GM12878 (cell line): ENCODE measurements around the gene FXYD6. TPM values are rescaled to one million over a fixed set of nuclear protein-coding genes. Genes with fewer than 3 reads are reported as not detected.
A peak's percentile ranks its signal among the peaks of the same experiment; 100 is the strongest.

Experiments used
- ATAC-seq: fragments of 200-7000 bp; cut with Tn5 transposase; 3 replicates; pipeline ENCODE4 v1.9.1; 2020; ENCODE audit warnings: mild to moderate bottlenecking, moderate library complexity
- BruUV-seq: library from RNA; stranded (reverse); fragments of 400-500 nt; replicated peaks from 2 replicates; lab custom pipeline; 2021; lab: Mats Ljungman, UMichigan
- CTCF ChIA-PET: fragments of 300-600 bp; sonication (Branson Sonifier 250); formaldehyde crosslinking; extraction: SDS; loops from one replicate; lab custom pipeline; 2021; ENCODE audit warnings: inconsistent platforms; lab: Yijun Ruan, JAX
- POLR2A ChIA-PET: fragments of 350-600 bp; formaldehyde crosslinking; extraction: SDS; loops from one replicate; lab custom pipeline; 2021; ENCODE audit warnings: inconsistent platforms; lab: Charles Lee
- RAD21 ChIA-PET: fragments of 300-600 bp; sonication (Branson Sonifier 250); formaldehyde crosslinking; loops from one replicate; lab custom pipeline; 2023; ENCODE audit warnings: antibody characterized with exemption; ENCODE audit not compliant: unreplicated experiment; lab: Charles Lee
- SMC1A ChIA-PET: fragments of 300-600 bp; sonication (Branson Sonifier 250); formaldehyde crosslinking; loops from one replicate; lab custom pipeline; 2023; ENCODE audit not compliant: unreplicated experiment, uncharacterized antibody; lab: Charles Lee
- DNase-seq: peaks from one replicate; pipeline ENCODE4 v3.0.0-alpha.2; 2011; ENCODE audit warnings: low read depth, low spot score
- FAIRE-seq: peaks from 3 replicates; lab custom pipeline; 2011; peaks lifted over from hg19 to GRCh38; lab: Jason Lieb, UNC
- H2AFZ ChIP-seq: 2 replicates; pipeline ENCODE4 v1.6.0; 2011; ENCODE audit warnings: low read depth, low read length, control low read depth; ENCODE audit not compliant: control insufficient read depth
- H3K27ac ChIP-seq: 2 replicates; pipeline ENCODE4 v1.5.1; 2011; ENCODE audit warnings: control low read depth; ENCODE audit not compliant: control insufficient read depth, insufficient read depth
- H3K27me3 ChIP-seq, 2 experiments: replicated peaks in 1 of 2; 2 replicates each; pipeline versions ENCODE4 v1.6.0 to v1.6.1; 2011; ENCODE audit warnings: low read length in 1 of 2; ENCODE audit not compliant: control insufficient read depth in 2 of 2, insufficient read depth in 2 of 2
- H3K36me3 ChIP-seq, 2 experiments: 2 replicates each; pipeline ENCODE4 v1.5.1; 2011; ENCODE audit warnings: low read length in 1 of 2; ENCODE audit not compliant: control insufficient read depth in 2 of 2, insufficient read depth in 2 of 2
- H3K4me1 ChIP-seq: 2 replicates; pipeline ENCODE4 v1.6.1; 2011; ENCODE audit warnings: mild to moderate bottlenecking, low read length, moderate library complexity, mixed read lengths; ENCODE audit not compliant: control insufficient read depth, insufficient read depth
- H3K4me2 ChIP-seq: 2 replicates; pipeline ENCODE4 v1.6.0; 2011; ENCODE audit warnings: control low read depth; ENCODE audit not compliant: control insufficient read depth, insufficient read depth
- H3K4me3 ChIP-seq: fragments of 200-600 bp; sonication (generic); 2 replicates; pipeline ENCODE4 v1.5.1; 2016
- H3K79me2 ChIP-seq: 2 replicates; pipeline ENCODE4 v1.6.0; 2011; ENCODE audit warnings: low read length; ENCODE audit not compliant: control insufficient read depth, insufficient read depth
- H3K9ac ChIP-seq: 2 replicates; pipeline ENCODE4 v1.8.0; 2011; ENCODE audit warnings: low read length, control low read depth, mixed read lengths; ENCODE audit not compliant: control insufficient read depth, insufficient read depth
- H3K9me3 ChIP-seq: replicated peaks from 3 replicates; pipeline ENCODE4 v1.5.1; 2011; ENCODE audit warnings: mild to moderate bottlenecking, low read length; ENCODE audit not compliant: control insufficient read depth, insufficient read depth
- H4K20me1 ChIP-seq: 2 replicates; pipeline ENCODE4 v1.6.0; 2011; ENCODE audit not compliant: control insufficient read depth, insufficient read depth
- CBX3 ChIP-seq: fragments of 200-600 bp; sonication (generic); IDR thresholded peaks from 2 replicates; pipeline ENCODE4 v1.6.1; 2016; ENCODE audit warnings: low read depth, borderline replicate concordance
- CREB1 ChIP-seq: IDR thresholded peaks from 2 replicates; pipeline ENCODE4 v1.6.1; 2012; ENCODE audit warnings: low read depth, mild to moderate bottlenecking, inconsistent platforms
- NFXL1 ChIP-seq: fragments of 450-650 bp; IDR thresholded peaks from 2 replicates; pipeline ENCODE4 v1.6.1; 2017; ENCODE audit warnings: antibody characterized with exemption, mild to moderate bottlenecking, borderline replicate concordance
- NFYA ChIP-seq: IDR thresholded peaks from 2 replicates; pipeline ENCODE4 v1.6.1; 2011; ENCODE audit warnings: low read depth, mild to moderate bottlenecking, low read length, improper control_type of control experiment, borderline replicate concordance
- NFYB ChIP-seq: IDR thresholded peaks from 2 replicates; pipeline ENCODE4 v1.6.1; 2011; ENCODE audit warnings: low read depth, mild to moderate bottlenecking, low read length, improper control_type of control experiment, moderate library complexity; ENCODE audit not compliant: insufficient read depth
- POLR2A ChIP-seq: IDR thresholded peaks from 2 replicates; pipeline ENCODE4 v1.6.1; 2011; ENCODE audit warnings: low read depth, mild to moderate bottlenecking, low read length
- RBBP5 ChIP-seq: fragments of 200-600 bp; sonication (generic); conservative IDR thresholded peaks from 2 replicates; pipeline ENCODE4 v1.6.1; 2016
- SIX5 ChIP-seq: IDR thresholded peaks from 2 replicates; pipeline ENCODE4 v1.6.1; 2011; ENCODE audit warnings: mild to moderate bottlenecking, low read depth, low read length, moderate library complexity; ENCODE audit not compliant: severe bottlenecking
- SUPT20H ChIP-seq: IDR thresholded peaks from 2 replicates; pipeline ENCODE4 v1.6.1; 2011; ENCODE audit warnings: low read depth, mild to moderate bottlenecking, low read length, moderate library complexity, borderline replicate concordance; ENCODE audit not compliant: control insufficient read depth
- WRNIP1 ChIP-seq: IDR thresholded peaks from 2 replicates; pipeline ENCODE4 v1.6.1; 2011; ENCODE audit warnings: low read depth, low read length, improper control_type of control experiment, borderline replicate concordance
- ZNF217 ChIP-seq: fragments of 450-650 bp; IDR thresholded peaks from 2 replicates; pipeline ENCODE4 v1.6.1; 2017; ENCODE audit warnings: antibody characterized with exemption, mild to moderate bottlenecking
- ZNF24 ChIP-seq: fragments of 450-650 bp; IDR thresholded peaks from 2 replicates; pipeline ENCODE4 v1.6.1; 2017; ENCODE audit warnings: antibody characterized with exemption, mild to moderate bottlenecking
- ZNF384 ChIP-seq: IDR thresholded peaks from 2 replicates; pipeline ENCODE4 v1.6.1; 2012; ENCODE audit warnings: low read depth, mild to moderate bottlenecking, low read length, improper control_type of control experiment, borderline replicate concordance
- ZSCAN29 ChIP-seq: fragments of 450-650 bp; IDR thresholded peaks from 2 replicates; pipeline ENCODE4 v1.6.1; 2017; ENCODE audit warnings: mild to moderate bottlenecking, moderate library complexity
- WGBS: methylation state at CpG from one replicate; pipeline ENCODE4 v1.1.6; 2016; ENCODE audit warnings: low lambda C conversion rate; ENCODE audit not compliant: insufficient replicate concordance, insufficient coverage; ENCODE audit errors: missing lambda C conversion rate; 5-methylcytosine and 5-hydroxymethylcytosine counted together
- in situ Hi-C: fragments of 300-500 bp; cut with MboI; formaldehyde crosslinking; loops from 9 replicates; pipeline ENCODE4 v1.14.3; 2018; ENCODE audit warnings: mixed read lengths
- intact Hi-C: fragments of 100-400 bp; cut with micrococcal nuclease; formaldehyde crosslinking; loops from one replicate; pipeline ENCODE4 v1.14.2; 2022; ENCODE audit not compliant: unreplicated experiment
- polyA plus RNA-seq, 11 experiments: library from polyadenylated mRNA; depleted of rRNA in 4 of 11; unstranded in 6 of 11; stranded (reverse) in 5 of 11; fragments of >200 nt; fragmentation: Nextera tagmentation in 4 of 11; fragmentation: Illumina TruSeq in 1 of 11; extraction: Ambion mirVana in 4 of 11; extraction: Trizol in 1 of 11; gene quantifications; 1 replicate in 1 of 11; 2 replicates in 10 of 11; pipeline versions ENCODE4 v1.2.1 to v1.2.3, GENCODE V29; 2011 to 2016; ENCODE audit warnings: inconsistent platforms in 2 of 11, missing spikeins in 2 of 11, low read depth in 1 of 11
- total RNA-seq, 4 experiments: library from RNA; depleted of rRNA in 3 of 4; stranded (reverse); fragments of >200 nt in 3 of 4; fragmentation: Illumina TruSeq in 1 of 4; extraction: Trizol in 1 of 4; gene quantifications; 2 replicates each; pipeline versions ENCODE4 v1.2.1 to v1.2.3, GENCODE V29; 2013 to 2021
- TF ChIP-seq, protein P1 (sequence below): fragments of 150-350 bp; IDR thresholded peaks from 2 replicates; pipeline ENCODE4 v1.6.1; 2014; ENCODE audit warnings: mild to moderate bottlenecking, low read depth, low read length
- TF ChIP-seq, protein P2 (sequence below): IDR thresholded peaks from 2 replicates; pipeline ENCODE4 v1.6.1; 2012; ENCODE audit warnings: low read length, inconsistent platforms

The FXYD6 gene
- total and polyA plus RNA-seq, 10 of the 15 experiments (the other 5 are each of a cell fraction or from before 2014, with no cell fraction given): 0.09 to 2.0 (median 0.23) TPM; not detected in 2

- Histone ChIP-seq H3K4me2 (no peak overlapping the region), H3K4me3 (no peak overlapping the region), H3K9me3 (no peaks in the 10 kb centered on the region), H3K79me2 (no peaks in the 10 kb centered on the region), H3K27me3 (peaks cover 0 to 7% of the 10 kb centered on the region in 2 experiments; a peak in 1 of 4 replicates), H4K20me1 (no peaks in the 10 kb centered on the region), H3K9ac (no peak overlapping the region), H3K27ac (no peak overlapping the region), H2AFZ (no peak overlapping the region), H3K4me1 (no peaks in the 10 kb centered on the region; the same call in 1 of the 2 replicates), H3K36me3 (no peaks in the 10 kb centered on the region)
- RAD21 ChIA-PET: no interaction called here
- FAIRE-seq (no peak), DNase-seq (no peak), ATAC-seq (no peak)
- in situ Hi-C loops (no loop called here), intact Hi-C loops (no loop called here)
- SMC1A ChIA-PET: interaction anchor here (1.0 to 7.9 kb wide), 3 partner anchors 68 to 214 kb away, joined by 3 to 163 read pairs (median 95); no protein-coding TSS in a partner anchor
- BruUV-seq: no TSS peak
- TF ChIP-seq CBX3 (no peak), ZNF24 (no peak), NFXL1 (no peak), NFYB (no peak), CREB1 (no peak)
- POLR2A ChIA-PET: no interaction called here
- CTCF ChIA-PET: interaction anchor here (1.2 to 2.3 kb wide), 3 partner anchors 20 to 214 kb away, joined by 3 to 12 read pairs (median 7); no protein-coding TSS in a partner anchor
- 7% methylated on average over 7 of the region's 7 CpGs for WGBS
These were observed 37.0 kb downstream of the FXYD6 start for GRCh38 chr11:117839380-117839881.

DNA sequence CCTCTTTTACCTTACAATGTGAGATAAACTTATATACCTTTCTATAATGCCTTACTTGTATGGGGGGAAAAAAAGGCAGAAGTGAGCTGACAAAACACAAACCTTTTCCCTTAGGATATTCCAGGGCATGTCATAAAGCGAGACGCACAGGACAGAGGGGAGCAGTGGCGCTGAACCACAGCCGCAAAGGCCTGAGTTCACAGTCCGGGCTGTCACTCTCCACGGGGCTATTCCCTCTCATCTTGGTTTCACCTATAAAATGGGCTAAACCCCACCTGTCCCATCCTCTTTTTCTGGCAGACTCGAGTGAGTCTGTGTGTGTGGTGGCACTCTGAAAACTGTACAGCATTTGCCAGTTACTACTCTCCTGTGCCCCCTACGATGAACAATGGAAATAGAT, 37.6 kb downstream of the FXYD6 start:
- WGBS: 33% methylated on average over 8 of the region's 8 CpGs
- no peak for DNase-seq
- Histone ChIP-seq H4K20me1 (no peaks in the 10 kb centered on the region), H3K36me3 (no peaks in the 10 kb centered on the region), H3K4me3 (no peak overlapping the region), H2AFZ (no peak overlapping the region), H3K9ac (no peak overlapping the region), H3K9me3 (no peaks in the 10 kb centered on the region), H3K79me2 (no peaks in the 10 kb centered on the region), H3K4me1 (no peaks in the 10 kb centered on the region; the same call in 1 of the 2 replicates), H3K27me3 (peaks cover 0 to 7% of the 10 kb centered on the region in 2 experiments; a peak in 1 of 4 replicates), H3K27ac (no peak overlapping the region), H3K4me2 (no peak overlapping the region)
- FAIRE-seq: no peak
- SMC1A ChIA-PET: interaction anchor here (0.6 to 1.1 kb wide), 4 partner anchors 32 to 214 kb away, joined by 3 to 4 read pairs (median 4); no protein-coding TSS in a partner anchor
- CTCF ChIA-PET: interaction anchor here (1.3 kb wide), 1 partner anchor 107 kb away, joined by 7 read pairs; no protein-coding TSS in a partner anchor
- intact Hi-C loops: no loop called here
- POLR2A ChIA-PET: no interaction called here
- in situ Hi-C loops: no loop called here
- peak; percentile 8; the same call in 1 of the 3 replicates for ATAC-seq
- RAD21 ChIA-PET: no interaction called here
- BruUV-seq: no TSS peak
- TF ChIP-seq ZSCAN29 (no peak), RBBP5 (no peak), SIX5 (no peak), WRNIP1 (no peak), SUPT20H (no peak), NFYA (no peak), ZNF217 (no peak), POLR2A (no peak), ZNF384 (no peak)
- TF ChIP-seq, protein P1, sequence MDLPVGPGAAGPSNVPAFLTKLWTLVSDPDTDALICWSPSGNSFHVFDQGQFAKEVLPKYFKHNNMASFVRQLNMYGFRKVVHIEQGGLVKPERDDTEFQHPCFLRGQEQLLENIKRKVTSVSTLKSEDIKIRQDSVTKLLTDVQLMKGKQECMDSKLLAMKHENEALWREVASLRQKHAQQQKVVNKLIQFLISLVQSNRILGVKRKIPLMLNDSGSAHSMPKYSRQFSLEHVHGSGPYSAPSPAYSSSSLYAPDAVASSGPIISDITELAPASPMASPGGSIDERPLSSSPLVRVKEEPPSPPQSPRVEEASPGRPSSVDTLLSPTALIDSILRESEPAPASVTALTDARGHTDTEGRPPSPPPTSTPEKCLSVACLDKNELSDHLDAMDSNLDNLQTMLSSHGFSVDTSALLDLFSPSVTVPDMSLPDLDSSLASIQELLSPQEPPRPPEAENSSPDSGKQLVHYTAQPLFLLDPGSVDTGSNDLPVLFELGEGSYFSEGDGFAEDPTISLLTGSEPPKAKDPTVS: no peak
- TF ChIP-seq, protein P2, sequence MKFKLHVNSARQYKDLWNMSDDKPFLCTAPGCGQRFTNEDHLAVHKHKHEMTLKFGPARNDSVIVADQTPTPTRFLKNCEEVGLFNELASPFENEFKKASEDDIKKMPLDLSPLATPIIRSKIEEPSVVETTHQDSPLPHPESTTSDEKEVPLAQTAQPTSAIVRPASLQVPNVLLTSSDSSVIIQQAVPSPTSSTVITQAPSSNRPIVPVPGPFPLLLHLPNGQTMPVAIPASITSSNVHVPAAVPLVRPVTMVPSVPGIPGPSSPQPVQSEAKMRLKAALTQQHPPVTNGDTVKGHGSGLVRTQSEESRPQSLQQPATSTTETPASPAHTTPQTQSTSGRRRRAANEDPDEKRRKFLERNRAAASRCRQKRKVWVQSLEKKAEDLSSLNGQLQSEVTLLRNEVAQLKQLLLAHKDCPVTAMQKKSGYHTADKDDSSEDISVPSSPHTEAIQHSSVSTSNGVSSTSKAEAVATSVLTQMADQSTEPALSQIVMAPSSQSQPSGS: no peak
